ENCODE results near the gene PODXL. TPM values are rescaled to one million over a fixed set of nuclear protein-coding genes. Genes with fewer than 3 reads are reported as not detected.

The PODXL gene
- total and polyA plus RNA-seq, 10 of the 15 experiments (the other 5 are each of a cell fraction or from before 2014, with no cell fraction given), result 0.04 to 1.8 (median 0.38) TPM

GRCh38 chr7:131547589-131547988 is 8.8 kb downstream of the PODXL start:
- intact Hi-C loops (cut with micrococcal nuclease; ENCODE audit: unreplicated experiment), result loop anchor here (10.0 kb wide), 1 partner anchor 107 kb away; no protein-coding TSS in a partner anchor
- ATAC-seq (no peak), DNase-seq (ENCODE audit: low read depth, low spot score) (no peak), FAIRE-seq (no peak)
- Histone ChIP-seq H3K27ac (ENCODE audit: control insufficient read depth, insufficient read depth) (no peak overlapping the region), H4K20me1 (ENCODE audit: control insufficient read depth, insufficient read depth) (no peaks in the 10 kb centered on the region), H3K9ac (ENCODE audit: control insufficient read depth, insufficient read depth, low read length) (no peak overlapping the region), H3K4me2 (ENCODE audit: control insufficient read depth, insufficient read depth) (no peak overlapping the region), H2AFZ (ENCODE audit: control insufficient read depth, low read depth, low read length) (no peak overlapping the region), H3K27me3 (replicated peaks in 1 of 2; ENCODE audit: control insufficient read depth in 2 of 2, insufficient read depth in 2 of 2, low read length in 1 of 2) (no peaks in the 10 kb centered on the region), H3K9me3 (replicated peaks; ENCODE audit: control insufficient read depth, insufficient read depth, low read length) (no peaks in the 10 kb centered on the region), H3K4me1 (ENCODE audit: control insufficient read depth, insufficient read depth, low read length) (peaks cover 2% of the 10 kb centered on the region; the same call in 1 of the 2 replicates), H3K4me3 (no peak overlapping the region), H3K36me3 (ENCODE audit: control insufficient read depth in 2 of 2, insufficient read depth in 2 of 2, low read length in 1 of 2) (no peaks in the 10 kb centered on the region), H3K79me2 (ENCODE audit: control insufficient read depth, insufficient read depth, low read length) (no peaks in the 10 kb centered on the region)
- no TSS peak for BruUV-seq (replicated peaks)
- SMC1A ChIA-PET (ENCODE audit: uncharacterized antibody, unreplicated experiment), result interaction anchor here (0.6 kb wide), 1 partner anchor 83 kb away, joined by 3 read pairs; no protein-coding TSS in a partner anchor
- in situ Hi-C loops (cut with MboI), result no loop called here
- no peak for TF ChIP-seq HDGF (IDR thresholded peaks at IDR 0.05)
- TF ChIP-seq, protein P1, sequence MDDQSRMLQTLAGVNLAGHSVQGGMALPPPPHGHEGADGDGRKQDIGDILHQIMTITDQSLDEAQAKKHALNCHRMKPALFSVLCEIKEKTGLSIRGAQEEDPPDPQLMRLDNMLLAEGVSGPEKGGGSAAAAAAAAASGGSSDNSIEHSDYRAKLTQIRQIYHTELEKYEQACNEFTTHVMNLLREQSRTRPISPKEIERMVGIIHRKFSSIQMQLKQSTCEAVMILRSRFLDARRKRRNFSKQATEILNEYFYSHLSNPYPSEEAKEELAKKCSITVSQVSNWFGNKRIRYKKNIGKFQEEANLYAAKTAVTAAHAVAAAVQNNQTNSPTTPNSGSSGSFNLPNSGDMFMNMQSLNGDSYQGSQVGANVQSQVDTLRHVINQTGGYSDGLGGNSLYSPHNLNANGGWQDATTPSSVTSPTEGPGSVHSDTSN (IDR thresholded peaks at IDR 0.05; ENCODE audit: insufficient replicate concordance, low read depth, low read length), result no peak
- no peak for TF ChIP-seq ASH2L (IDR thresholded peaks at IDR 0.05; ENCODE audit: borderline replicate concordance, low read depth)
- TF ChIP-seq KDM1A (IDR thresholded peaks at IDR 0.05; ENCODE audit: borderline replicate concordance), result no peak
- no peak for TF ChIP-seq PAX8 (IDR thresholded peaks at IDR 0.05)
- TF ChIP-seq, protein P2, sequence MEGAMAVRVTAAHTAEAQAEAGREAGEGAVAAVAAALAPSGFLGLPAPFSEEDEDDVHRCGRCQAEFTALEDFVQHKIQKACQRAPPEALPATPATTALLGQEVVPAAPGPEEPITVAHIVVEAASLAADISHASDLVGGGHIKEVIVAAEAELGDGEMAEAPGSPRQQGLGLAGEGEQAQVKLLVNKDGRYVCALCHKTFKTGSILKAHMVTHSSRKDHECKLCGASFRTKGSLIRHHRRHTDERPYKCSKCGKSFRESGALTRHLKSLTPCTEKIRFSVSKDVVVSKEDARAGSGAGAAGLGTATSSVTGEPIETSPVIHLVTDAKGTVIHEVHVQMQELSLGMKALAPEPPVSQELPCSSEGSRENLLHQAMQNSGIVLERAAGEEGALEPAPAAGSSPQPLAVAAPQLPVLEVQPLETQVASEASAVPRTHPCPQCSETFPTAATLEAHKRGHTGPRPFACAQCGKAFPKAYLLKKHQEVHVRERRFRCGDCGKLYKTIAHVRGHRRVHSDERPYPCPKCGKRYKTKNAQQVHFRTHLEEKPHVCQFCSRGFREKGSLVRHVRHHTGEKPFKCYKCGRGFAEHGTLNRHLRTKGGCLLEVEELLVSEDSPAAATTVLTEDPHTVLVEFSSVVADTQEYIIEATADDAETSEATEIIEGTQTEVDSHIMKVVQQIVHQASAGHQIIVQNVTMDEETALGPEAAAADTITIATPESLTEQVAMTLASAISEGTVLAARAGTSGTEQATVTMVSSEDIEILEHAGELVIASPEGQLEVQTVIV (IDR thresholded peaks at IDR 0.05; ENCODE audit: borderline replicate concordance, partially characterized antibody), result no peak
- TF ChIP-seq SKIL (IDR thresholded peaks at IDR 0.05; ENCODE audit: low read depth, poor library complexity, severe bottlenecking), result no peak
- no peak for TF ChIP-seq GABPA (IDR thresholded peaks at IDR 0.05; ENCODE audit: low read depth)
- no peak for TF ChIP-seq BRCA1 (IDR thresholded peaks at IDR 0.05; ENCODE audit: low read depth, low read length)
- TF ChIP-seq YY1 (IDR thresholded peaks at IDR 0.05; ENCODE audit: low read depth, low read length), result no peak
- 72% methylated on average over 8 of the region's 8 CpGs for WGBS (ENCODE audit: insufficient coverage, insufficient replicate concordance, low lambda C conversion rate, missing lambda C conversion rate)
- CTCF ChIA-PET, result interaction anchor here (1.6 to 3.0 kb wide), 2 partner anchors 23 to 108 kb away, joined by 5 to 22 read pairs; no protein-coding TSS in a partner anchor
- POLR2A ChIA-PET, result no interaction called here
- RAD21 ChIA-PET (ENCODE audit: unreplicated experiment), result interaction anchor here (1.0 to 1.2 kb wide), 2 partner anchors 46 to 50 kb away, joined by 3 to 4 read pairs; no protein-coding TSS in a partner anchor
